Renal pelvis (tissue), 12 donors: ENCODE results near the gene EVI2B. TPM values are rescaled to one million over a fixed set of nuclear protein-coding genes. Genes with fewer than 3 reads are reported as not detected.
"Not testable (repeated sequence)": the region's sequence is repeated elsewhere in the genome, so short reads cannot be mapped to it uniquely, and the experiment has no call there.

Experiments
- DNase-seq: peaks from one replicate; pipeline ENCODE4 v3.0.0-alpha.2; 2013
- long read RNA-seq, 16 experiments: transcript quantifications; one replicate each; lab custom pipeline, GENCODE V29; 2026
- polyA plus RNA-seq, 3 donors: library from polyadenylated mRNA; unstranded; fragments of 120-200 nt; gene quantifications; one replicate each; pipeline ENCODE4 v1.2.1, GENCODE V29; 2013; ENCODE audit not compliant: insufficient read length in 3 of 3

Gene EVI2B
- 1 to 10 TPM; 1.2 to 3.1 (median 2.3) TPM for polyA plus RNA-seq
- long read RNA-seq, donor 1 = 0 reads
- long read RNA-seq, donor 2, partial matches to known transcripts = 0 of 2 reads
- long read RNA-seq, donor 2, other reads (novel, unspliced or antisense) = 0 of 2 reads
- long read RNA-seq, donor 3, partial matches to known transcripts = 0 of 1 reads
- long read RNA-seq, donor 3, other reads (novel, unspliced or antisense) = 0 of 1 reads
- long read RNA-seq, donor 4 = 0 reads
- long read RNA-seq, donor 5, partial matches to known transcripts = 0 of 2 reads
- long read RNA-seq, donor 5, other reads (novel, unspliced or antisense) = 0 of 2 reads
- long read RNA-seq, donor 6 = 0 reads
- long read RNA-seq, donor 7 = 0 reads
- long read RNA-seq, donor 8, partial matches to known transcripts = 0 of 1 reads
- long read RNA-seq, donor 8, other reads (novel, unspliced or antisense) = 0 of 1 reads
- long read RNA-seq, donor 9 = 0 reads
- long read RNA-seq, donor 10 = 0 reads
- long read RNA-seq, donor 11, partial matches to known transcripts = 0 of 1 reads
- long read RNA-seq, donor 11, other reads (novel, unspliced or antisense) = 0 of 1 reads
- long read RNA-seq, donor 12, partial matches to known transcripts = 0 of 2 reads
- long read RNA-seq, donor 12, other reads (novel, unspliced or antisense) = 0 of 2 reads
- long read RNA-seq, donor 13, partial matches to known transcripts = 0 of 1 reads
- long read RNA-seq, donor 13, other reads (novel, unspliced or antisense) = 0 of 1 reads
- long read RNA-seq, donor 14 = 0 reads
- long read RNA-seq, donor 15 = 0 reads
- long read RNA-seq, donor 16, partial matches to known transcripts = 0 of 1 reads
- long read RNA-seq, donor 16, other reads (novel, unspliced or antisense) = 0 of 1 reads

GRCh38 chr17:31313982-31314781, at the start of gene EVI2B:
Gene EVI2B, minus strand, starts transcription at chr17:31314054. Its CDS starts 8,445 bp downstream, at chr17:31305609.
- DNase-seq = no peak

- no peak for DNase-seq
Observed at GRCh38 chr17:31357839-31358394, 44.1 kb upstream of the EVI2B start.

- DNase-seq = no peak
Observed at GRCh38 chr17:31357091-31357490, 43.2 kb upstream of the EVI2B start.

GRCh38 chr17:31355935-31356334, 42.1 kb upstream of the EVI2B start:
- DNase-seq = no peak

- DNase-seq = no peak
Observed at GRCh38 chr17:31349454-31349853, 35.6 kb upstream of the EVI2B start.

GRCh38 chr17:31345191-31345747, 31.4 kb upstream of the EVI2B start:
- DNase-seq = not testable (repeated sequence)

GRCh38 chr17:31339906-31340661, 26.2 kb upstream of the EVI2B start:
- DNase-seq = no peak

- DNase-seq = no peak
Observed at GRCh38 chr17:31329221-31329620, 15.4 kb upstream of the EVI2B start.

- DNase-seq = no peak
Observed at GRCh38 chr17:31328160-31328535, 14.3 kb upstream of the EVI2B start.

- DNase-seq = no peak
Observed at GRCh38 chr17:31327534-31328159, 13.8 kb upstream of the EVI2B start.

GRCh38 chr17:31323551-31323950, 9.7 kb upstream of the EVI2B start:
- DNase-seq = no peak

- no peak for DNase-seq
Observed at GRCh38 chr17:31321966-31322365, 8.1 kb upstream of the EVI2B start.

GRCh38 chr17:31321481-31321880, 7.6 kb upstream of the EVI2B start, which contains the start of gene EVI2A:
Gene EVI2A, minus strand, starts transcription at chr17:31321622. Its CDS starts 2,609 bp downstream, at chr17:31319013.
- no peak for DNase-seq

GRCh38 chr17:31320791-31321190, 6.9 kb upstream of the EVI2B start:
- DNase-seq = no peak

GRCh38 chr17:31320241-31320640, 6.4 kb upstream of the EVI2B start:
- DNase-seq = no peak

GRCh38 chr17:31318851-31319661, 5.2 kb upstream of the EVI2B start:
- DNase-seq = no peak

GRCh38 chr17:31318298-31318801, 4.5 kb upstream of the EVI2B start:
- DNase-seq = no peak

GRCh38 chr17:31314782-31315100, 887 bp upstream of the EVI2B start:
- no peak for DNase-seq

- not testable (repeated sequence) for DNase-seq
Observed at GRCh38 chr17:31312223-31312622, 1.6 kb downstream of the EVI2B start.
